ENCODE data around the gene MRPL10. TPM values are rescaled to one million over a fixed set of nuclear protein-coding genes. Genes with fewer than 3 reads are reported as not detected.

The MRPL10 gene
- total and polyA plus RNA-seq, 10 of the 15 experiments (the other 5 are each of a cell fraction or from before 2014, with no cell fraction given), result 18.9 to 61.9 (median 47.3) TPM

GRCh38 chr17:47781397-47781796, 49.9 kb downstream of the MRPL10 start:
- RAD21 ChIA-PET (ENCODE audit: unreplicated experiment), result no interaction called here
- Histone ChIP-seq H2AFZ (ENCODE audit: control insufficient read depth, low read depth, low read length) (no peak overlapping the region), H3K79me2 (ENCODE audit: control insufficient read depth, insufficient read depth, low read length) (no peaks in the 10 kb centered on the region), H3K9ac (ENCODE audit: control insufficient read depth, insufficient read depth, low read length) (no peak overlapping the region), H4K20me1 (ENCODE audit: control insufficient read depth, insufficient read depth) (no peaks in the 10 kb centered on the region; the same call in 1 of the 2 replicates), H3K27ac (ENCODE audit: control insufficient read depth, insufficient read depth) (no peak overlapping the region), H3K36me3 (ENCODE audit: control insufficient read depth in 2 of 2, insufficient read depth in 2 of 2, low read length in 1 of 2) (no peaks in the 10 kb centered on the region), H3K27me3 (replicated peaks in 1 of 2; ENCODE audit: control insufficient read depth in 2 of 2, insufficient read depth in 2 of 2, low read length in 1 of 2) (peaks cover 0 to 2% of the 10 kb centered on the region in 2 experiments; a peak in 1 of 4 replicates), H3K4me1 (ENCODE audit: control insufficient read depth, insufficient read depth, low read length) (no peaks in the 10 kb centered on the region), H3K4me3 (no peak overlapping the region), H3K4me2 (ENCODE audit: control insufficient read depth, insufficient read depth) (no peak overlapping the region), H3K9me3 (replicated peaks; ENCODE audit: control insufficient read depth, insufficient read depth, low read length) (no peaks in the 10 kb centered on the region)
- no TSS peak for BruUV-seq (replicated peaks)
- no peak for DNase-seq (ENCODE audit: low read depth, low spot score)
- no peak for ATAC-seq
- 9% methylated on average over 5 of the region's 5 CpGs for WGBS (ENCODE audit: insufficient coverage, insufficient replicate concordance, low lambda C conversion rate, missing lambda C conversion rate)
- no peak for FAIRE-seq
- POLR2A ChIA-PET, result no interaction called here
- in situ Hi-C loops (cut with MboI) (no loop called here), intact Hi-C loops (cut with micrococcal nuclease; ENCODE audit: unreplicated experiment) (no loop called here)
- SMC1A ChIA-PET (ENCODE audit: uncharacterized antibody, unreplicated experiment), result interaction anchor here (1.4 kb wide), 1 partner anchor 9 kb away, joined by 3 read pairs; no protein-coding TSS in a partner anchor
- CTCF ChIA-PET, result interaction anchor here (1.1 to 1.7 kb wide), 4 partner anchors 22 to 118 kb away, joined by 3 to 4 read pairs (median 3); partner anchors contain the start of gene TBX21
- no peak for TF ChIP-seq SREBF2 (IDR thresholded peaks at IDR 0.05; ENCODE audit: low read length)
- TF ChIP-seq ATF7 (IDR thresholded peaks at IDR 0.05; ENCODE audit: low read depth), result no peak
- no peak for TF ChIP-seq YBX1 (IDR thresholded peaks at IDR 0.05)
- no peak for TF ChIP-seq IRF4 (IDR thresholded peaks at IDR 0.05; ENCODE audit: low read depth, low read length)
- TF ChIP-seq ZNF217 (IDR thresholded peaks at IDR 0.05), result no peak
- no peak for TF ChIP-seq ASH2L (IDR thresholded peaks at IDR 0.05; ENCODE audit: borderline replicate concordance, low read depth)
- no peak for TF ChIP-seq MEF2A (IDR thresholded peaks at IDR 0.05; ENCODE audit: insufficient read depth, low read depth, low read length)
- no peak for TF ChIP-seq EGR1 (IDR thresholded peaks at IDR 0.05; ENCODE audit: borderline replicate concordance in 1 of 2, low read depth in 2 of 2, low read length in 2 of 2)
- TF ChIP-seq PAX5 (IDR thresholded peaks at IDR 0.05; ENCODE audit: borderline replicate concordance, low read depth, low read length), result no peak
